Esophagus squamous epithelium (tissue), 4 donors: ENCODE results near the gene FALEC.

Source experiments
- CTCF ChIP-seq, 6 experiments: fragments of 450-650 bp in 4 of 6; fragments of 200-600 bp in 2 of 6; sonication (generic) in 2 of 6; IDR thresholded peaks; one replicate each; pipeline ENCODE4 v1.5.1; 2016 to 2019; ENCODE audit warnings: antibody characterized with exemption in 6 of 6, mild to moderate bottlenecking in 4 of 6, moderate library complexity in 4 of 6
- POLR2A ChIP-seq, 4 donors: fragments of 450-650 bp; IDR thresholded peaks; one replicate each; pipeline ENCODE4 v1.6.1; 2017; ENCODE audit warnings: antibody characterized with exemption in 4 of 4, mild to moderate bottlenecking in 4 of 4, moderate library complexity in 3 of 4

- TF ChIP-seq CTCF (IDR thresholded peaks at IDR 0.05) (peak in 2 of 6 experiments; percentile 12 to 38), POLR2A (IDR thresholded peaks at IDR 0.05) (no peak)
Observed at GRCh38 chr1:150484861-150485260, 30.7 kb upstream of the FALEC start.
